Upper lobe of right lung (tissue), 1 donor: ENCODE measurements around the gene ZNF496. TPM values are rescaled to one million over a fixed set of nuclear protein-coding genes. Genes with fewer than 3 reads are reported as not detected.

Experiments used
- ATAC-seq: fragments of 200-7000 bp; cut with Tn5 transposase; one replicate; pipeline ENCODE4 v1.9.1; 2020; ENCODE audit warnings: mild to moderate bottlenecking, moderate library complexity
- DNase-seq: peaks from one replicate; pipeline ENCODE4 v3.0.0-alpha.2; 2020
- H3K27ac ChIP-seq: fragments of 200-600 bp; one replicate; pipeline ENCODE4 v1.8.0; 2022
- H3K27me3 ChIP-seq: fragments of 200-600 bp; one replicate; pipeline ENCODE4 v1.8.0; 2022; ENCODE audit warnings: mild to moderate bottlenecking
- H3K36me3 ChIP-seq: fragments of 200-600 bp; one replicate; pipeline ENCODE4 v1.8.0; 2022
- H3K4me1 ChIP-seq: fragments of 200-600 bp; one replicate; pipeline ENCODE4 v1.8.0; 2022
- H3K4me3 ChIP-seq: fragments of 200-600 bp; one replicate; pipeline ENCODE4 v1.8.0; 2022; ENCODE audit warnings: mild to moderate bottlenecking
- H3K9me3 ChIP-seq: fragments of 200-600 bp; one replicate; pipeline ENCODE4 v1.8.0; 2022
- CTCF ChIP-seq: fragments of 200-600 bp; IDR thresholded peaks from one replicate; pipeline ENCODE4 v1.8.0; 2022; ENCODE audit warnings: antibody characterized with exemption
- intact Hi-C: fragments of 100-400 bp; cut with DNase I; formaldehyde crosslinking; loops from one replicate; pipeline ENCODE4 v1.11.0; 2022
- total RNA-seq: library from RNA; stranded (reverse); fragmentation: NEBNext Ultra II Directional; extraction: Animal tissue kit (Norgen Biotek cat#: 25700); gene quantifications from one replicate; pipeline ENCODE4 v1.2.1, GENCODE V29; 2021
- donor health status: DM: no; HTN: yes; CAD: no; lungs with severe emphysema.

Gene ZNF496
- total RNA-seq, 1 donor from 2014 or later = 28.0 TPM

GRCh38 chr1:247274605-247275256, 56.9 kb downstream of the ZNF496 start:
- DNase-seq (no peak), ATAC-seq (no peak)

GRCh38 chr1:247273013-247273412, 58.7 kb downstream of the ZNF496 start:
- H3K27ac ChIP-seq = no peak overlapping the region
- H3K36me3 ChIP-seq = no peaks in the 10 kb centered on the region
- intact Hi-C loops = no loop called here
- H3K9me3 ChIP-seq = peaks cover 5% of the 10 kb centered on the region
- no peak for TF ChIP-seq CTCF
- DNase-seq (no peak), ATAC-seq (no peak)
- H3K27me3 ChIP-seq = no peaks in the 10 kb centered on the region
- H3K4me1 ChIP-seq = no peaks in the 10 kb centered on the region
- no peak overlapping the region for H3K4me3 ChIP-seq

More at GRCh38 chr1:247274605-247275256, 56.9 kb downstream of the ZNF496 start:
- Histone ChIP-seq H3K36me3 (no peaks in the 10 kb centered on the region), H3K27ac (no peak overlapping the region), H3K4me1 (no peaks in the 10 kb centered on the region), H3K9me3 (peaks cover 5% of the 10 kb centered on the region), H3K27me3 (no peaks in the 10 kb centered on the region), H3K4me3 (no peak overlapping the region)
- intact Hi-C loops = no loop called here
- no peak for TF ChIP-seq CTCF

DNA sequence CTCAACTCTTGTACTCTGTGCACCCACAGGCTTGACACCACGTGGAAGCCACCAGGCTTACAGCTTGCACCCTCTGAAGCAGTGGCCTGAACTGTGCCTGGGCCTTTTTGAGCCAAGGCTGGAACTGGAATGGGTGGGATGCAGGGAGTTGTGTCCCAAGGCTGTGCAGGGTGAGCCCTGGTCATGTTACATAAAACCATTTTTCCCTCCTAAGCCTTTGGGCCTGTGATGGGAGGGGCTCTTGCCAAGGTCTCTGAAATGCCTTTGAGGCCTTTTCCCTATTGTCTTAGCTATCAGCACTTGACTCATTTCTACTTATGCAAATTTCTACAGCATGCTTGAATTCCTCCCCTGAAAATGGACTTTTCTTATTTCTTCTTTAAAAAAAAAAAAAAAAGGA, 61.7 kb downstream of the ZNF496 start:
- DNase-seq (no peak), ATAC-seq (no peak)

DNA sequence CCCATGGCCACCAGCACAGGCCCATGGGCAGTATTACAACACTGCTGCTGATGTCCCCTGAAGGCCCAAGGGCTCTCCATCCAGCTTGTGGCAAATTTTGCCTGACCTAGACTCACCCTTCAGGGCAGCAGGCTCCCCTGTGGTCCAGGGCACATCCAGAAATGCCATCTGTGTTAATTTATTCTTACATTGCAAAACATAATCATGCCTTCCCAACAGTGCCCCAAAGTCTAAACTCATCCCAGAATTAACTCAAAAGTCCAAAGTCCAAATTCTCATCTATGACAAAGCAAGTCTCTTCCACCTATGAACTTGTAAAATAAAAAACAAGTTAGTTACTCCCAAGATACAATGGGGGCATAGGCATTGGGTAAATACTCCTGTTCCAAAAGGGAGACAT, 62.5 kb downstream of the ZNF496 start:
- H3K4me3 ChIP-seq = no peak overlapping the region
- no peak overlapping the region for H3K27ac ChIP-seq
- H3K4me1 ChIP-seq = no peaks in the 10 kb centered on the region
- no peak for TF ChIP-seq CTCF
- intact Hi-C loops = no loop called here
- no peak for DNase-seq
- no peaks in the 10 kb centered on the region for H3K36me3 ChIP-seq
- no peak for ATAC-seq
- peaks cover 10% of the 10 kb centered on the region for H3K9me3 ChIP-seq
- H3K27me3 ChIP-seq = no peaks in the 10 kb centered on the region

More for the DNA sequence above, 61.7 kb downstream of the ZNF496 start:
- intact Hi-C loops = no loop called here
- no peak for TF ChIP-seq CTCF
- no peak overlapping the region for H3K27ac ChIP-seq
- no peaks in the 10 kb centered on the region for H3K36me3 ChIP-seq
- no peaks in the 10 kb centered on the region for H3K4me1 ChIP-seq
- H3K4me3 ChIP-seq = no peak overlapping the region
- H3K9me3 ChIP-seq = peaks cover 10% of the 10 kb centered on the region
- no peaks in the 10 kb centered on the region for H3K27me3 ChIP-seq

GRCh38 chr1:247268390-247269045, 63.1 kb downstream of the ZNF496 start:
- TF ChIP-seq CTCF = no peak
- Histone ChIP-seq H3K27ac (no peak overlapping the region), H3K27me3 (no peaks in the 10 kb centered on the region), H3K9me3 (peaks cover 13% of the 10 kb centered on the region), H3K4me1 (no peaks in the 10 kb centered on the region), H3K4me3 (no peak overlapping the region), H3K36me3 (no peaks in the 10 kb centered on the region)
- intact Hi-C loops = no loop called here
- DNase-seq (no peak), ATAC-seq (no peak)
